PC-3 (cell line): ENCODE measurements around the gene SCIN.

Experiments
- EZH2 ChIP-seq: fragments of 300-600 bp; sonication (generic); IDR thresholded peaks from one replicate; pipeline ENCODE4 v1.6.1; 2017; ENCODE audit warnings: antibody characterized with exemption, mild to moderate bottlenecking, low read length; ENCODE audit not compliant: unreplicated experiment
- EZH2phosphoT487 ChIP-seq: fragments of 300-600 bp; sonication (generic); IDR thresholded peaks from 2 replicates; pipeline ENCODE4 v1.6.1; 2018; ENCODE audit warnings: mild to moderate bottlenecking, antibody characterized with exemption, low read length, borderline replicate concordance
- TF ChIP-seq, protein P1 (sequence below): fragments of 300-600 bp; sonication (generic); conservative IDR thresholded peaks from 2 replicates; pipeline ENCODE4 v1.5.1; 2017; ENCODE audit warnings: antibody characterized with exemption, low read depth, mild to moderate bottlenecking, low read length

DNA sequence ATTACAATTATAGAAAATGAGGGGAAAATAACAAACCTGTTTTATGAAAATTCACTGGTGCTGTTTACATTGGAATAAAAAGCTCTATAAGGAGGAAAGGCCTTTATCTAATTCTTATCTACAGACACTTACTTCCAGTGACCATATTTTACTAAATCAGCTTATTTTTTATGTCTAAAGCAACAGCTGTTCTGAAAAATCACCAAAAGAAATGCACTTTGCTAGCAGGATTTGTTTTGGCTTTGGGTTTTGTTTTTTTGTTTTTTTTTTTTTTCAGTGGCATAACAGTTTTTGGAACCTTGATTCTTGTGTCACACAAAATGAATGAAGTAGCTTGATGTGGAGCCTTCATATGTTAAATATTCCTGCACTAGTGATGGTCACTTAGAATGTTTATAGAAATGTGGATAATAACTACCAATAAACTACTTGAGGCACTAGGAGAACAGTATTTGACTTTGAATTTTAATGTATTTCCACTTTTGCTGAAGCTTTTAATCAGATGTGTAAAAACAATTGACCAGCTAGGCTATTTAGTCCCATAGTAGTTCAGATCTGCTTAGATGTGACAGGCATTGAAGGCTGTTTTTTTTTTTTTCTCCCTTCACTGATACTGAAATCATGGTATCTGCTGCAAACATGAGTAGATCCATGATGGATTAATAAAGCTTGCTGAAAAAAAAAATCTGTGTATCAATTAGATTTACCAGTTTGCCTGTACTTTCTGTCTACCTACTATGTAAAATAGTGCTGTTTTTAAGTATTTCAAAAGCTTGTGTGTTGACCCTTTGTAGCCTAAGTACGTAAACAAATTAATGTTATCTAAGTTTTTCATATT, 119.7 kb downstream of the SCIN start:
- TF ChIP-seq, protein P1, sequence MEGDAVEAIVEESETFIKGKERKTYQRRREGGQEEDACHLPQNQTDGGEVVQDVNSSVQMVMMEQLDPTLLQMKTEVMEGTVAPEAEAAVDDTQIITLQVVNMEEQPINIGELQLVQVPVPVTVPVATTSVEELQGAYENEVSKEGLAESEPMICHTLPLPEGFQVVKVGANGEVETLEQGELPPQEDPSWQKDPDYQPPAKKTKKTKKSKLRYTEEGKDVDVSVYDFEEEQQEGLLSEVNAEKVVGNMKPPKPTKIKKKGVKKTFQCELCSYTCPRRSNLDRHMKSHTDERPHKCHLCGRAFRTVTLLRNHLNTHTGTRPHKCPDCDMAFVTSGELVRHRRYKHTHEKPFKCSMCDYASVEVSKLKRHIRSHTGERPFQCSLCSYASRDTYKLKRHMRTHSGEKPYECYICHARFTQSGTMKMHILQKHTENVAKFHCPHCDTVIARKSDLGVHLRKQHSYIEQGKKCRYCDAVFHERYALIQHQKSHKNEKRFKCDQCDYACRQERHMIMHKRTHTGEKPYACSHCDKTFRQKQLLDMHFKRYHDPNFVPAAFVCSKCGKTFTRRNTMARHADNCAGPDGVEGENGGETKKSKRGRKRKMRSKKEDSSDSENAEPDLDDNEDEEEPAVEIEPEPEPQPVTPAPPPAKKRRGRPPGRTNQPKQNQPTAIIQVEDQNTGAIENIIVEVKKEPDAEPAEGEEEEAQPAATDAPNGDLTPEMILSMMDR: no peak
- TF ChIP-seq EZH2 (no peak), EZH2phosphoT487 (no peak)
